Measurements from ENCODE around the gene APOBEC3A. TPM values are rescaled to one million over a fixed set of nuclear protein-coding genes. Genes with fewer than 3 reads are reported as not detected.

APOBEC3A gene
- total RNA-seq, 1 donor from 2014 or later: not detected

DNA sequence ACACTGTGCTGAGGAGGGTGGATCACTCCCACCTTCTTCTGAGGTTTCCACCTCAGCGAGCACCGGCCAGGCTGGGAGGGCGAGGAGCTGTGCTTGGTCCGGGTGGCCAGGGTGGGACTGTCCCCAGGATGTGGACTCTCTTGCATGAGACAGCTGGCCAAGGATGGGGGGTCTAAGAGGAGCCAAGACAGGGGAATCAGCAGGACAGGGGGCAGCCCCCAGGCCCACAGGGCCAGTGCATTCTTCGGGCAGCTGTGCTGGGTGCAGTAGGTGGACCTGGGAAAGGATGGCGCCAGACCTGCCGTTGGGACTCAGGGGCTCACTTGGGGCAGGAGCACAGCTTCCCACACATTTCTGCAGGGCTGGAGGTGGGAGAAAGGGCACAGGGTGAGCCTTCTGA lies 9.5 kb downstream of the APOBEC3A start:
- TF ChIP-seq, protein P1, sequence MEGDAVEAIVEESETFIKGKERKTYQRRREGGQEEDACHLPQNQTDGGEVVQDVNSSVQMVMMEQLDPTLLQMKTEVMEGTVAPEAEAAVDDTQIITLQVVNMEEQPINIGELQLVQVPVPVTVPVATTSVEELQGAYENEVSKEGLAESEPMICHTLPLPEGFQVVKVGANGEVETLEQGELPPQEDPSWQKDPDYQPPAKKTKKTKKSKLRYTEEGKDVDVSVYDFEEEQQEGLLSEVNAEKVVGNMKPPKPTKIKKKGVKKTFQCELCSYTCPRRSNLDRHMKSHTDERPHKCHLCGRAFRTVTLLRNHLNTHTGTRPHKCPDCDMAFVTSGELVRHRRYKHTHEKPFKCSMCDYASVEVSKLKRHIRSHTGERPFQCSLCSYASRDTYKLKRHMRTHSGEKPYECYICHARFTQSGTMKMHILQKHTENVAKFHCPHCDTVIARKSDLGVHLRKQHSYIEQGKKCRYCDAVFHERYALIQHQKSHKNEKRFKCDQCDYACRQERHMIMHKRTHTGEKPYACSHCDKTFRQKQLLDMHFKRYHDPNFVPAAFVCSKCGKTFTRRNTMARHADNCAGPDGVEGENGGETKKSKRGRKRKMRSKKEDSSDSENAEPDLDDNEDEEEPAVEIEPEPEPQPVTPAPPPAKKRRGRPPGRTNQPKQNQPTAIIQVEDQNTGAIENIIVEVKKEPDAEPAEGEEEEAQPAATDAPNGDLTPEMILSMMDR (IDR thresholded peaks at IDR 0.05; ENCODE audit: partially characterized antibody, unreplicated experiment): no peak
- H3K4me3 Mint-ChIP-seq (ENCODE audit: unreplicated experiment): no peak overlapping the region

DNA sequence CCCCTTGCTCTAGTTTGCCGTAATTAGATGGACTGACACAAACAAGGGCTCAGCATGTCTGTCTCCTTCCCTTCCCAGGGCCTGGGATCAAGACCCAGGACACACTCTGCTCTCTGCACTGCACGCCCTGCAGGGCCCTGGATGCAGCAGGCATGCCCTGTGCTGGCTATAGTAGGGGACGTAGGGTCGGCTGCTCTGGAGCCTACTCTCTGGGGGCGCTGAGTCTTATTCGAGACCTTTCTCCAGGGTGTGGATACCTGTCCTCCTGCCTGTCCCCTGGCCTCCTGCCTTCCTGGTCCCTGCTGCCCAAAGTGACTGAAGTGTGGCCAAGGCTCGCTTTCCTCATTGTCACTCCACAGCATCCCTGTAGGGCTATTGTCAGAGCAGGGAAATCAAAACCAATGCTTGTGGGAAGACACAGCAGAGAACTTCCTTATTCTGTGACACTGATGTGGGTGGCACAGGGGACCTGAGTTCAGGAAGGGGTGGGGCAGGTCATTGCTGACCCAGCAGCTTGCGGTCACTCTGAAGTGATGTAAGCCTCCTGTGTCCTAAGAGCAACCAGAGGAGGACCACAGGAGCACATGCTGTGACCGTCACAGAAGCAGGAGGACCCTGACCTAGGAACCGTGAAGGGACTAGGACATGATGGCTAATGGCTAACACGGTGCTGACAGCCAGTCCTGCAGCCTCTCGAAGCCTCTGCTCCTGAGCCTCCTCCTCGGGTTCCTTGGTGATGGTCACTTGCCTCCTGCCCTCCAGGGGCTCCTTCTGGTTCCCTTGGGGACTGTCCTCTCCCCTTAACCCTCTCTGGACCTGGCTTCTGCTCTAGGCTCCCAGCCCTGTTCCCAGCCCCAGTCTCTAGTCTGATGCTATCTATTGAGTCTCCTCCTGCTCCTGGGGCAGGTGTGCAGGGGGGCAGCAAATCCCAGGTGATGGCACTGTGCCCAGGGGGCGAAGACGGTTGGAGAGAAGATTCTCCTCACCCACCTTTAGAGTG lies 10.3 kb downstream of the APOBEC3A start:
- TF ChIP-seq, protein P1 (IDR thresholded peaks at IDR 0.05; ENCODE audit: partially characterized antibody, unreplicated experiment): no peak
- H3K27me3 Mint-ChIP-seq (ENCODE audit: unreplicated experiment): peaks cover 12% of the 10 kb centered on the region
- H3K36me3 Mint-ChIP-seq (ENCODE audit: unreplicated experiment): no peaks in the 10 kb centered on the region
- DNase-seq: no peak
- H3K27ac Mint-ChIP-seq (ENCODE audit: unreplicated experiment): no peak overlapping the region
- H3K4me1 Mint-ChIP-seq (ENCODE audit: low read depth, unreplicated experiment): peaks cover 5% of the 10 kb centered on the region
- H3K9me3 Mint-ChIP-seq (ENCODE audit: unreplicated experiment): peaks cover 6% of the 10 kb centered on the region
- no peak overlapping the region for H3K4me3 Mint-ChIP-seq (ENCODE audit: unreplicated experiment)

More for the DNA sequence above, 9.5 kb downstream of the APOBEC3A start:
- H3K4me1 Mint-ChIP-seq (ENCODE audit: low read depth, unreplicated experiment): peaks cover 5% of the 10 kb centered on the region
- DNase-seq: no peak
- H3K9me3 Mint-ChIP-seq (ENCODE audit: unreplicated experiment): peaks cover 6% of the 10 kb centered on the region
- no peak overlapping the region for H3K27ac Mint-ChIP-seq (ENCODE audit: unreplicated experiment)
- peaks cover 12% of the 10 kb centered on the region for H3K27me3 Mint-ChIP-seq (ENCODE audit: unreplicated experiment)
- no peaks in the 10 kb centered on the region for H3K36me3 Mint-ChIP-seq (ENCODE audit: unreplicated experiment)

GRCh38 chr22:38968801-38969200 lies 11.4 kb downstream of the APOBEC3A start:
- Mint-ChIP-seq H3K4me3 (ENCODE audit: unreplicated experiment) (no peak overlapping the region), H3K27me3 (ENCODE audit: unreplicated experiment) (peaks cover 12% of the 10 kb centered on the region), H3K36me3 (ENCODE audit: unreplicated experiment) (no peaks in the 10 kb centered on the region), H3K4me1 (ENCODE audit: low read depth, unreplicated experiment) (peaks cover 1% of the 10 kb centered on the region), H3K27ac (ENCODE audit: unreplicated experiment) (no peak overlapping the region), H3K9me3 (ENCODE audit: unreplicated experiment) (peaks cover 6% of the 10 kb centered on the region)
- TF ChIP-seq, protein P1 (IDR thresholded peaks at IDR 0.05; ENCODE audit: partially characterized antibody, unreplicated experiment): no peak
- DNase-seq: no peak

DNA sequence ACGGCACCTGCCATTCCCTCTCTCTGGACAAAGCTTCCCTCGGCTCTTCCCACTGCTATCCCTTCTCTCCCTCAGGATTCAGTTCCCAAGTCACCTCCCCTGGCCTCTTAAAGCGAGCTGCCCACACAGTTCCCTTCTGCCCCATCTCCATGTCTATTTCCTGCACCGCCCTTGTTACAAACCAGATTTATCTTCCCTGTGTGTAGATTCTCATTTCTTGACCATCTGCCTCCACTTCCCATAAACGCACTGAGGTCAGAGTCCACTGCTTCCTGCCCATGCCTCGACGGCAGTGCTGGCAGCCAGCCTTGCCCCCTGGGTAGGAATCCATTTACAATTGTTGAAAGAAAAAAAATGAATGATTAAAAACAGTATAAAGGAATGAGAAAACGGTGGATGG lies 13.1 kb downstream of the APOBEC3A start:
- TF ChIP-seq, protein P1 (IDR thresholded peaks at IDR 0.05; ENCODE audit: partially characterized antibody, unreplicated experiment): no peak
- H3K27ac Mint-ChIP-seq (ENCODE audit: unreplicated experiment): peak overlapping the region; percentile 17
- H3K27me3 Mint-ChIP-seq (ENCODE audit: unreplicated experiment): peaks cover 12% of the 10 kb centered on the region

DNA sequence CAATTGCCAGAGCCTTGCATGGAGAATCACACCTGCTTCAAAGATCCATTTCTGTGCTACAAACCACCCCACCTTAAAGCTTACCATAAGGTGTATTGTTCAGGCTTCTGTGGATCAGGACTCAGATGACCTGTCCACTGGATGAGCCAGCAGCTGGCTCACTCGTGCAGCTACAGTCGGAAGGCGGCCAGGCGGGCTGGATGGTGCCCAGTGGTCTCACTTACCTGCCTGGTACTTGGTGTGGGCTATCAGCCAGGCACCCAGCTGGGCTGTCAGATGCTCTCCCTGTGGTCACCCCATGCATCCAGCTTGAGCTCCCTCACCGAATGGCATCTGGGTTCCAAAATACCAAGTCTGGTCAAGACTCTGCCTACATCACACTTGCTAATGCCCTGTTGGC lies 13.8 kb downstream of the APOBEC3A start:
- Mint-ChIP-seq H3K27ac (ENCODE audit: unreplicated experiment) (no peak overlapping the region), H3K9me3 (ENCODE audit: unreplicated experiment) (peaks cover 4% of the 10 kb centered on the region), H3K27me3 (ENCODE audit: unreplicated experiment) (peaks cover 12% of the 10 kb centered on the region), H3K4me3 (ENCODE audit: unreplicated experiment) (no peak overlapping the region), H3K4me1 (ENCODE audit: low read depth, unreplicated experiment) (no peaks in the 10 kb centered on the region), H3K36me3 (ENCODE audit: unreplicated experiment) (no peaks in the 10 kb centered on the region)
- no peak for DNase-seq
- TF ChIP-seq, protein P1 (IDR thresholded peaks at IDR 0.05; ENCODE audit: partially characterized antibody, unreplicated experiment): no peak

More for the DNA sequence above, 13.1 kb downstream of the APOBEC3A start:
- DNase-seq: no peak
- Mint-ChIP-seq H3K4me1 (ENCODE audit: low read depth, unreplicated experiment) (no peaks in the 10 kb centered on the region), H3K4me3 (ENCODE audit: unreplicated experiment) (no peak overlapping the region), H3K9me3 (ENCODE audit: unreplicated experiment) (peaks cover 4% of the 10 kb centered on the region), H3K36me3 (ENCODE audit: unreplicated experiment) (no peaks in the 10 kb centered on the region)
